ENCODE measurements around the gene TAF11L8. TPM values are rescaled to one million over a fixed set of nuclear protein-coding genes. Genes with fewer than 3 reads are reported as not detected.

TAF11L8 gene
- total and polyA plus RNA-seq, 7 donors = not detected

Other genes with a start within 250 kb of the TAF11L8 start
- gene TAF11L2, start 92.7 kb downstream of the TAF11L8 start, total RNA-seq = not detected
- gene TAF11L2, start 92.7 kb downstream of the TAF11L8 start, polyA plus RNA-seq = not detected
- gene TAF11L3, start 72.6 kb downstream of the TAF11L8 start, total RNA-seq = not detected
- gene TAF11L3, start 72.6 kb downstream of the TAF11L8 start, polyA plus RNA-seq = not detected
- gene TAF11L4, start 69.2 kb downstream of the TAF11L8 start, total RNA-seq = not detected
- gene TAF11L4, start 69.2 kb downstream of the TAF11L8 start, polyA plus RNA-seq = not detected
- gene TAF11L5, start 65.7 kb downstream of the TAF11L8 start, total RNA-seq = not detected
- gene TAF11L5, start 65.7 kb downstream of the TAF11L8 start, polyA plus RNA-seq = not detected
- not detected for gene TAF11L6, start 62.3 kb downstream of the TAF11L8 start, total RNA-seq
- not detected for gene TAF11L6, start 62.3 kb downstream of the TAF11L8 start, polyA plus RNA-seq
- not detected for gene TAF11L7, start 5.2 kb downstream of the TAF11L8 start, total RNA-seq
- gene TAF11L7, start 5.2 kb downstream of the TAF11L8 start, polyA plus RNA-seq = not detected
- gene TAF11L9, start 3.4 kb upstream of the TAF11L8 start, total RNA-seq = not detected
- not detected for gene TAF11L9, start 3.4 kb upstream of the TAF11L8 start, polyA plus RNA-seq
- not detected for gene TAF11L10, start 6.9 kb upstream of the TAF11L8 start, total RNA-seq
- not detected for gene TAF11L10, start 6.9 kb upstream of the TAF11L8 start, polyA plus RNA-seq
- not detected for gene TAF11L11, start 13.2 kb upstream of the TAF11L8 start, total RNA-seq
- gene TAF11L11, start 13.2 kb upstream of the TAF11L8 start, polyA plus RNA-seq = not detected
- gene TAF11L12, start 19.4 kb upstream of the TAF11L8 start, total RNA-seq = not detected
- gene TAF11L12, start 19.4 kb upstream of the TAF11L8 start, polyA plus RNA-seq = not detected
- not detected for gene TAF11L13, start 41.1 kb upstream of the TAF11L8 start, total RNA-seq
- not detected for gene TAF11L13, start 41.1 kb upstream of the TAF11L8 start, polyA plus RNA-seq
- not detected for gene TAF11L14, start 43.5 kb upstream of the TAF11L8 start, total RNA-seq
- not detected for gene TAF11L14, start 43.5 kb upstream of the TAF11L8 start, polyA plus RNA-seq